GM21515 (cell line): Measurements from ENCODE around the gene CACNA1B.
"Not testable (repeated sequence)": the region's sequence is repeated elsewhere in the genome, so short reads cannot be mapped to it uniquely, and the experiment has no call there.

Source experiments
- ATAC-seq: cut with Tn5 transposase; IDR thresholded peaks from one replicate; pipeline ENCODE4 v1.9.1; 2021; ENCODE audit not compliant: unreplicated experiment

The CACNA1B gene

GRCh38 chr9:137885121-137885520 is 7.5 kb downstream of the CACNA1B start:
- ATAC-seq: not testable (repeated sequence)

DNA sequence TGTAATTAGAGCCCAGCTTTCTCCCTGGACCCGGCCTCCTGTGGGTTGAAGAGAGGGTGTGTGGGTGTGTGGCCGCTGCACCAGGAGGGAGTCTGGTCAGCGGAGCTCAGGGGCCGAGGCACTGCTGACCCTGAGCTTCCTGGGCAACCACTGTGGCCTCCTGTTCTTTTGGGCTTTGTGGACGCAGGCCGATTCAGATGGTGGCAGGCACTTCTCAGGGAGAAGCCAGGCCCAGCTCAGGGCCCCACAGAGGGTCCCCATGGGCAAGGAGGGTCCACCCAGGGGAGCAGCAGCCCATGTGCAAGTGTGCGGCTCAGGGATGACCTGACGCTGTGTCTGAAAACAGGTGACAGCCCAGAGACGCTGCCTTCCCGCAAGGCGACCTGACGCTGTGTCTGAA is 11.0 kb downstream of the CACNA1B start:
- not testable (repeated sequence) for ATAC-seq

DNA sequence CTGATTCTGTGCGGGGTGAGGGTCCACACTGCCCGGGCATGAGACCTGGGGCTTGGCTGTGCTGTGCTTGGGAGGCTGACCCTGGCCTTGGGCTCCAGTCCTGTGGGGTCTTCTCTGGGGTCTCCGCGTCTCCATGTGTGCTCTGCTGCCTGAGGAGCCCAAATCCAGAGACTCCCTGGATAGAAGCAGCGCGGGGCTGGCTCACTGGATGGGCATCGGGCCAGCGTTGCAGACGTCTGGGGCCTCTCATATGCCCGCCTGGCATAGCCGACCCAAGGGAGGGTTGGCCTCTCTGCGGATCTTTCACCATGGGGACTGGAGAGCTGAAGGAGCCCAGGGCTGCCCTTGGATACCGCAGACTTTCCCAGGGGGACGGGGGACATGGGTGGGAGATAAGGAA is 12.4 kb downstream of the CACNA1B start:
- not testable (repeated sequence) for ATAC-seq

DNA sequence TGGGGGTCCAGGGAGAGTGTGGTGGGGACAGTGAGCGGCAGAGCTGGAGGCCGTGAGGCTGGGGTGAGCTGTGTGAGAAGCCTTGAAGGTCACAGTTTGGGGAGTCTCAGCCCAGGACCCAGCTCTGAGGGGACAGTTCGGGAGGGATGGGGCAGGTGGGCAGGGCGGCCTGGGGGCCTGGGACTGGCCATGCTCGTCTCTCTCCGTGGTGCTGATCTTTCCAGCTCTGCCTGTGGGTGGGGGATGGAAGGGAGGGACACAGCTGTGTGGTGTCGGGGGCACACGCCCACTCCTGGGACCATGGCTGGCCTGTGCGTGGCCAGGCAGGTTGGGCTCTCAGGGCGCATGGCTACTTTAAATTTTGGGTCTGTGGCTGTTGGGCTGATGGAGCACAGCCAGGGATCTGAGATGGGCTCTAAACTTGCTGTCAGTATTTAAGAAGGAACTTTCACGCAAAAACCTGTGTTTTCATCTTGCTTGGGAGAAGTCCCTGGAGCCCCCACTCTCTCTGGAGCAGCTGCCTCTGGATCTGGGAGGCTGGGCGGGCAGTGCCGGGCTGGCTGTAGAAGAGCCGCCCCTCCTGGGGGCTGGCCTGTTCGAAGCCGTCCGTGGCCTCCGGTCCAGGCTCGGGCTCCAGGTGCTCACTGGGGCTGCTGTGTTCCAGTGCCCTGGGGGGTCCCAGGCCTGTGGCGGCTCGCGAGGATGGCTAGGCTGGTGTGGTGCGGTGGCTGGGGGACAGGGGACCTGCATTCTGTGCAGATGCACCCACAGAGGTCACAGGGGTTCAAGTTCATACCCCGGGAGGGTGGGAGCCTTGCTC is 13.4 kb downstream of the CACNA1B start:
- not testable (repeated sequence) for ATAC-seq

GRCh38 chr9:137891588-137892423 is 14.2 kb downstream of the CACNA1B start:
- ATAC-seq: no peak

DNA sequence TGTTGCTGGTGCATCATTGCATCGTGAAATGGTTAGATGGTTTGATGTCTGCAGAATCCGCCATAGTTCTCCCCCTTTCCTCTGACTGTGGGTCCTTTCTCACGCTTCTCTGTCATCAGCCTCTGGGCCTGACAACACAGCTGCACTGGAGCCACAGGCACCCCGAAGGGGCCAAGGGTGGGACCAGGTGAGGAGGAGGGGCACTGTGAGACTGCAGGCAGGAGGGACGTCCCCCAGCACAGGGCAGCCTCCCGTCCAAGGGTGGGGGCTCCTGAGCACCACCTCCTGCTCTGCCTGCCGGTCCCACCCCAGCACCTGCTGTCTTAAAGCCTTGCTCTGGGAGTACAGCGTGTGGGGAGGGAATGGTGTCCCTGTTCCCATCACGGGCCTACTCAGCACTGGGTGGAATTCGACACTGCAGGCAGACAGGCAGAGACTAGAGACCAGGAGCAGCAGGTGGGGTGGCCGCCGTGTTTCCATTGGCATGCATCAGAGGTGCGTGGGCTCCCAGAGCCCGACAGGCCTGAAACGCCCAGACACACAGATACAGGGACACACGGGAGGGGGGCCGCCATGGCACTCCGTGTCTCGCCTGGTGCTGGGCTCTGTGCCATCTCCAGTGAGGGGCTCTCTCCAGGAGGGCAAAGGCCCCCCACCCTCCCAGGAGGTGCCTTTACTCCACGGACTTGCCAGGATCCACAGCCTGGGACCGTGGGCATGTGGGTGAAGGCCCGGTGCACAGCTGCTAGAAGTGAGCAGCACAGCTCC is 15.0 kb downstream of the CACNA1B start:
- ATAC-seq: no peak

DNA sequence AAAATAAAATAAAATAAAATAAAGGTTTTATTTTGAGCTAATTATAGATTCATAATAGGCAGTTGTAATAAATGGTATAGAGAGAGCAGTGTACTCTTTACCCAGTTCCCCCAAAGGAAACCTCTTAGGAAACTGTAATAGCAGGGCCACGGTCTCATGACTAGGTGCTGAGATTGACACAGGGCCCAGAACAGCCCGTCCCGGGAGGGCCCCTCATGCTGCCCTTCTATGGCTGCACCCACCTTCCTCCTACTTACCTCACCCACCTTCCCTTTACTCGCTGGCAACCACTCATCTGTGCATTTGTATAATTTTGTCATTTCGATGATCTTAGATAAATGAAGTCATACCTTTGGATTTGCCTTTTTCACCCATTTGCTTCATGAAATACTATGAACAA is 16.1 kb downstream of the CACNA1B start:
- ATAC-seq: no peak

- no peak for ATAC-seq
Observed at GRCh38 chr9:137899551-137900360, 22.2 kb downstream of the CACNA1B start.

DNA sequence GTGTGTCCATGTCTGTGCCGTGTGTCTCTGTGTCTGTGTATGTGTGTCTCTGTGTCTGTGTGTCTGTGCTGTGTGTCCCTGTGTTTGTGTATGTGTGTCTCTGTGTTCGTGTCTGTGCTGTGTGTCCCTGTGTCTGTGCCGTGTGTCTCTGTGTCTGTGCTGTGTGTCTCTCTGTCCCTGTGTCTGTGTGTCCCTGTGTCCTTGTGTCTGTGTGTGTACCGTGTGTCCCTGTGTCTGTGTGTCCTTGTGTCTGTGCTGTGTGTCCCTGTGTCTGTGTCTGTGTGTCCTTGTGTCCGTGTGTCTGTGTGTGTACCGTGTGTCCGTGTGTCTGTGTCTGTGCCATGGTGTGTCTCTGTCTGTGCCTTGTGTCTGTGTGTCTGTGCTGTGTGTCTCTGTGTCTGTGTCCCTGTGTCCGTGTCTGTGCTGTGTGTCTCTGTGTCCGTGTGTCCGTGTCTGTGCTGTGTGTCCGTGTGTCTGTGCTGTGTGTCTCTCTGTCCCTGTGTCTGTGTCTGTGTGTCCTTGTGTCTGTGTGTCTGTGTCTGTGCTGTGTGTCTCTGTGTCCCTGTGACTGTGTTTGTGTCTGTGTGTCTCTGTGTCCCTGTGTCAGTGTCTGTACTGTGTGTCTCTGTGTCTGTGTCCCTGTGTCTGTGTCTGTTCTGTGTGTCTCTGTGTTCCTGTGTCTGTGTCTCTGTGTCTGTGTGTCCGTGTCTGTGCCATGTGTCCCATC is 23.2 kb downstream of the CACNA1B start:
- ATAC-seq: no peak

DNA sequence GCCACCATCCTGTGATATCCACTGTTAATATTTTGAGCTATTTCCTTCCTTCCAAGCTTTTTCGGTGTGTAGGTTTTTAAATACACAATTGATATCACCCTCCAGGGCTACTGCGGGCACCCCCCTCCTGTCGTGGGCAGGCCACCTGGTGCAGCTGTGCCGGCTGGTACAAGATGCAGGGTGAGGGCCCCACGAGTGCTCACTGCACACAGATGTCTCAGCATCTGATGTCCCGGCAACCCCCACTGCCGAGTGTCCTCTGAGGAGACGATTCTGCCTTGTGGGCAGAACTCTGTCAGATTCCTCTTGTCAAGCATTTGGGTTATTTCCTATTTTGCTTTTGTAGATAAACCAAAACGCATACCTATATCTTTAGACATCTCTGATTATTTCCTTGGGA is 25.1 kb downstream of the CACNA1B start:
- ATAC-seq: no peak

DNA sequence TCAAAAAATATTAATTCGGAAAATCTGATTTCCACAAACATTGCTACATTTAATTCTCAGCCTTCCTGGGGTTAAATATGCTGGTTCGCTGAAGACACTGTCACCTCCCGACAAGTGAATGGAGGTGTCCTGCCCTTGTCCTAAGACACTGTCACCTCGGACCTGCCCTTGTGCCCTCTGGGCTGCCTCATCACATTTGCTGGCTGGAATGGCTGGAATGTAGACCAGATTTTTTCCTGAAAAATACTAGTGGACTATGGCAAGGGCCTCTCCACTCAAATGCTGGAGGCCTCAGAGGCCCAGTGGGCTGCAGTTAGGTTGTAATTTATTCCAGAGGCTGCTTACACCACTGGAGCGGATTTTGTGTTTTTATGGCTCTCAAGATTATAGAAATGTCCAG is 28.2 kb downstream of the CACNA1B start:
- no peak for ATAC-seq

- ATAC-seq: no peak
Observed at GRCh38 chr9:137907776-137908175, 30.2 kb downstream of the CACNA1B start.

GRCh38 chr9:137912671-137913070 is 35.1 kb downstream of the CACNA1B start:
- ATAC-seq: no peak

GRCh38 chr9:137913132-137913531 is 35.5 kb downstream of the CACNA1B start:
- ATAC-seq: no peak

DNA sequence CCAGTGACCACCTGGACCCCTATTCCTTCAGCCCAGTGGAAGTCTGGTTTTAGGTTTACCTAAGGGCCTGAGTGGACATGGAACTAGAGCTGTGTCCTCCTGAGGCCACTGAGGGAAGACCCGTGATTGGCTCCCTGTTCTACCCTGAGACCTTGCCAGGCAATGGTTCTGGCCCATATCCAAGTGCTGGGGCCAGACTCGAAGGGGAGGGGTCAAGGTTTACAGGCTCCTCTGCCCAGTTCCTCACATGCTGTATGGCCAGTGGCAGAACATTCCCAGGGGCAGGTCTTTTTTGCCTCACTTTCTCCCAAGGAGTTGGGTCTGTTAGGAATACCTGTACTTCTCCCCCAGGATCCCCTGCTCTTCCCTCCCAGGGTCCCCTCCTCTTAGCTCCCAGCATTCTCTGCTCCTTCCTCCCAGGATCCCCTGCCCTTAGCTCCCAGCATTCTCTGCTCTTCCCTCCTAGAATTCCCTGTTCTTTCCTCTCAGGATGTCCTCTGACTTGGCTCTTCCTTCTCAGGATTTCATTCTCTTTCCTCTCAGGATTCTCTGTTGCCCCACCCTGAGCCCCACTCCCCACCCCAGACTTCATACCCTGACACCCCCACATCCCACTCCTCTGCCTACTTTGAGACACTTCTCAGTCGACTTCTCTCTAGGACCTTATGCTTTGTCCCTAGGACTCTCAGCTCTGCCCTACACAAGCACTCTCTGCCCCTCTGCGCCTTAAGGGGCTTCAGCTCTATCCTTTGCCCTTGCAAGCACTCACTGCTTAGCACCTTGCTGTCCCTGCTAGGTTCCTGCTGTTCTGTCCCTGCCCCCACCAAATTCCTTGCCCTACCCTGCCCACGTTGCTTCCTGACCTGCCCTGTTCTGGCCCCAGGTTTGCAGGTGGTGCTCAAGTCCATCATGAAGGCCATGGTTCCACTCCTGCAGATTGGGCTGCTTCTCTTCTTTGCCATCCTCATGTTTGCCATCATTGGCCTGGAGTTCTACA is 36.5 kb downstream of the CACNA1B start:
- ATAC-seq: no peak

- ATAC-seq: no peak
Observed at GRCh38 chr9:137916540-137916939, 39.0 kb downstream of the CACNA1B start.

GRCh38 chr9:137917116-137917515 is 39.5 kb downstream of the CACNA1B start:
- ATAC-seq: no peak

GRCh38 chr9:137917795-137918194 is 40.2 kb downstream of the CACNA1B start:
- ATAC-seq: no peak
